GM06990 (cell line): ENCODE data around the gene NSD1.

ENCODE experiments used
- DNase-seq: peaks from one replicate; pipeline ENCODE4 v3.0.0-alpha.2; 2011; ENCODE audit not compliant: insufficient read length; ENCODE audit errors: extremely low read depth
- H3K27me3 ChIP-seq: replicated peaks from 2 replicates; pipeline ENCODE4 v1.6.0; 2011; ENCODE audit warnings: low read length; ENCODE audit not compliant: control insufficient read depth, insufficient read depth
- H3K36me3 ChIP-seq: 2 replicates; pipeline ENCODE4 v1.5.1; 2011; ENCODE audit warnings: low read length; ENCODE audit not compliant: control insufficient read depth, insufficient read depth
- H3K4me3 ChIP-seq: replicated peaks from 2 replicates; pipeline ENCODE4 v1.5.1; 2011; ENCODE audit warnings: low read depth, mild to moderate bottlenecking, control low read depth, low read length
- CTCF ChIP-seq: IDR thresholded peaks from 2 replicates; pipeline ENCODE4 v1.5.1; 2011; ENCODE audit warnings: low read length, control low read depth, mild to moderate bottlenecking, inconsistent platforms; ENCODE audit not compliant: insufficient read depth, poor library complexity, severe bottlenecking

Gene NSD1

GRCh38 chr5:177185993-177186392 is 52.4 kb downstream of the NSD1 start:
- DNase-seq, result no peak
- TF ChIP-seq CTCF, result no peak
- H3K4me3 ChIP-seq, result no peak overlapping the region
- H3K36me3 ChIP-seq, result peaks cover 3% of the 10 kb centered on the region
- no peaks in the 10 kb centered on the region for H3K27me3 ChIP-seq

DNA sequence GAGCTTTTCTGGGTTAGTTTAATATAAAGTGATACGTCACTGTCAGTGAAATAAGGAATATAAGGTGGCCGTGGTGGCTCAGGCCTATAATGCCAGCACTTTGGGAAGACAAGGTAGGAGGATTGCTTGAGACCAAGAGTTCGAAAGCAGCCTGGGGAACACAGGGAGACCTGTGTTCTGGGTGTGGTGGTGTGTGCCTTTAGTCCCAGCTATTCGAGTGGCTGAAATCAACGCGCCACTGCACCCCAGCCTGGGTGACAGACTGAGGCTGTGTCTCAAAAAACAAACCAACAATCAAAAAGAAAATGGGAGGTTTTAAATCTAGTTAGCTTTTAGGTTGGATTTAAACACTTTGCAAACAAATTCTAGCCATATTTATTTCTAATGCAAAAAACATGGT is 53.1 kb downstream of the NSD1 start:
- no peak overlapping the region for H3K4me3 ChIP-seq
- H3K36me3 ChIP-seq, result peaks cover 3% of the 10 kb centered on the region
- H3K27me3 ChIP-seq, result no peaks in the 10 kb centered on the region
- no peak for DNase-seq
- no peak for TF ChIP-seq CTCF

DNA sequence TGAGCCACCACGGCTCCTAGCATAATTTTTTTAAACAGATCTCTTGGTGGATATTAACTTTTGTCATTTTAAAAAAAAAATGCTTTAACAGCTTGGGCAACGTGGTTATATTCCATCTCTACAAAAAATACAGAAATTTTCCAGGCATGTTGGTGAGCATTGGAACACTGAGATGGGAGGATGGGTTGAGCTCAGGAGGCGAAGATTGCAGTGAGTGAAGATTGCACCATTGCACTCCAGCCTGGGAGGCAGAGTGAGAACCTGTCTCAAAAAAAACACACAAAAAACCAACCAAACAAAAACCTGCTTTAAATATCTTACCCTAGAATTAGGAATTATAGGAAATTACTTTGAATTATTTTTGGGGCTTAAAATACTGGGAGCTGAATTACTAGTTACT is 55.2 kb downstream of the NSD1 start:
- peaks cover 3% of the 10 kb centered on the region for H3K36me3 ChIP-seq
- TF ChIP-seq CTCF, result no peak
- no peak overlapping the region for H3K4me3 ChIP-seq
- DNase-seq, result no peak
- H3K27me3 ChIP-seq, result no peaks in the 10 kb centered on the region

DNA sequence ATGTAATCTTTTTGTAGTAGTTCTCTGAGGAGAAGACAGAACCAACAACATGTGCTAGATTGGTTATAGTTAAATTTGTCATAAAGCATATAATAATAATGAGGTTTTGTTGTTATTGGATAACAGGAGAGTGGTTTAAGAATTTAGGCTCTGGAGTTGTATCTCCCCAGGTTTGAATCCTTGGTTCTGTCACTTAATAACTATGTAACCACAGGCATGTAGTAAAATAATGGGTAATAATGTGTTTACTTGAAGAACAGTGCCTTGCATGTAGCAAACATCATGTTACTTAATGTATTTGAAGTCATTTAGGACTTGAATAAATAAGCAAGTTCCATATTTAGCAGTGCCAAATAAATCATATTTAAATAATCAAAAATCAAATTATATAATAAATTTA is 55.8 kb downstream of the NSD1 start:
- no peak for DNase-seq
- Histone ChIP-seq H3K27me3 (no peaks in the 10 kb centered on the region), H3K4me3 (no peak overlapping the region), H3K36me3 (peaks cover 3% of the 10 kb centered on the region)
- no peak for TF ChIP-seq CTCF

GRCh38 chr5:177189965-177190364 is 56.4 kb downstream of the NSD1 start:
- Histone ChIP-seq H3K4me3 (no peak overlapping the region), H3K27me3 (no peaks in the 10 kb centered on the region), H3K36me3 (peaks cover 3% of the 10 kb centered on the region)
- DNase-seq, result no peak
- TF ChIP-seq CTCF, result no peak

- no peak for TF ChIP-seq CTCF
- H3K4me3 ChIP-seq, result no peak overlapping the region
- H3K27me3 ChIP-seq, result no peaks in the 10 kb centered on the region
- DNase-seq, result no peak
- peaks cover 2% of the 10 kb centered on the region for H3K36me3 ChIP-seq
These were observed 60.7 kb downstream of the NSD1 start for GRCh38 chr5:177194268-177194667.
